Kidney (tissue), 14 donors: ENCODE measurements around the gene HAGH. TPM values are rescaled to one million over a fixed set of nuclear protein-coding genes. Genes with fewer than 3 reads are reported as not detected.

Experiments used
- DNase-seq, 5 donors: peaks; one replicate each; pipeline ENCODE4 v3.0.0-alpha.2; 2013 to 2020
- FAIRE-seq: peaks from 2 replicates; lab custom pipeline; 2012; peaks lifted over from hg19 to GRCh38; lab: Jason Lieb, UNC
- H3K27ac ChIP-seq, 2 donors: one replicate each; pipeline ENCODE4 v1.7.0; 2013; ENCODE audit warnings: low read depth in 2 of 2, low read length in 2 of 2, inconsistent platforms in 1 of 2
- H3K27me3 ChIP-seq: one replicate; pipeline ENCODE4 v1.7.1; 2013; ENCODE audit warnings: low read length, inconsistent platforms; ENCODE audit not compliant: control insufficient read depth, insufficient read depth
- H3K36me3 ChIP-seq, 3 donors: one replicate each; pipeline versions ENCODE4 v1.7.0 to v1.7.1; 2013; ENCODE audit warnings: low read length in 3 of 3, control low read depth in 1 of 3, inconsistent platforms in 1 of 3; ENCODE audit not compliant: insufficient read depth in 3 of 3, control insufficient read depth in 2 of 3
- H3K4me1 ChIP-seq, 3 donors: one replicate each; pipeline versions ENCODE4 v1.7.0 to v1.7.1; 2013; ENCODE audit warnings: low read length in 3 of 3, inconsistent platforms in 1 of 3, low read depth in 1 of 3; ENCODE audit not compliant: control insufficient read depth in 2 of 3, insufficient read depth in 2 of 3
- H3K4me3 ChIP-seq, 3 donors: one replicate each; pipeline versions ENCODE4 v1.7.0 to v1.8.1; 2013; ENCODE audit warnings: low read length in 3 of 3, control low read depth in 1 of 3, inconsistent platforms in 1 of 3
- H3K9ac ChIP-seq, 3 donors: one replicate each; pipeline versions ENCODE4 v1.7.0 to v1.7.1; 2013; ENCODE audit warnings: low read length in 3 of 3, control low read depth in 1 of 3, inconsistent platforms in 1 of 3
- H3K9me3 ChIP-seq, 3 donors: one replicate each; pipeline versions ENCODE4 v1.7.0 to v1.7.1; 2013; ENCODE audit warnings: low read length in 3 of 3, control low read depth in 1 of 3, inconsistent platforms in 1 of 3; ENCODE audit not compliant: control insufficient read depth in 2 of 3, insufficient read depth in 1 of 3
- CTCF ChIP-seq: IDR thresholded peaks from 3 replicates; pipeline ENCODE4 v1.5.1; 2012; ENCODE audit warnings: mild to moderate bottlenecking, moderate library complexity, borderline replicate concordance; ENCODE audit not compliant: insufficient read depth; ENCODE audit errors: extremely low read depth
- intact Hi-C: fragments of 100-400 bp; cut with DNase I; formaldehyde crosslinking; loops from one replicate; pipeline ENCODE4 v1.11.1; 2022
- polyA plus RNA-seq: library from polyadenylated mRNA; stranded (reverse); fragments of 350-450 nt; fragmentation: Illumina TruSeq; extraction: RNeasy Lipid Tissue Mini Kit (QIAGEN cat#74804); gene quantifications from one replicate; pipeline ENCODE4 v1.2.3, GENCODE V29; 2014; ENCODE audit warnings: low read depth, low replicate concordance; ENCODE audit not compliant: insufficient read depth
- total RNA-seq: library from RNA; stranded (reverse); fragmentation: NEBNext Ultra II Directional; extraction: Animal tissue kit (Norgen Biotek cat#: 25700); gene quantifications from one replicate; pipeline ENCODE4 v1.2.1, GENCODE V29; 2021
- donor health status: control.
- donor health status: control.
- donor health status: control.
- donor health status: control.
- donor health status: control.
- donor health status: DM: yes; HTN: yes; CAD: no.
- donor health status: Normal renal cell carcinoma (clear cell type).

The HAGH gene
- total and polyA plus RNA-seq, 2 donors from 2014 or later = 48.1 to 258 TPM

- Histone ChIP-seq H3K4me1 (peaks cover 0 to 16% (median 12%) of the 10 kb centered on the region in 3 donors), H3K9ac (peak overlapping the region in 2 of 3 donors; percentile 29 to 58), H3K27me3 (no peaks in the 10 kb centered on the region), H3K9me3 (no peaks in the 10 kb centered on the region), H3K4me3 (peak overlapping the region; percentile 51 to 88 (median 66)), H3K27ac (peak overlapping the region; percentile 32 to 71), H3K36me3 (peaks cover 2 to 5% (median 3%) of the 10 kb centered on the region in 3 donors)
- intact Hi-C loops = no loop called here
- no peak for TF ChIP-seq CTCF
- no peak for FAIRE-seq
- DNase-seq = peak in 4 of 5 donors; percentile 49 to 81 (median 70)
Measured at GRCh38 chr16:1781758-1782407, 44.7 kb downstream of the HAGH start.

GRCh38 chr16:1781254-1781653, 45.4 kb downstream of the HAGH start:
- peak in 1 of 5 donors; percentile 50 for DNase-seq
- peaks cover 2 to 5% (median 4%) of the 10 kb centered on the region in 3 donors for H3K36me3 ChIP-seq
- peak overlapping the region; percentile 51 to 88 (median 66) for H3K4me3 ChIP-seq
- intact Hi-C loops = no loop called here
- no peaks in the 10 kb centered on the region for H3K27me3 ChIP-seq
- H3K27ac ChIP-seq = no peak overlapping the region
- H3K9me3 ChIP-seq = no peaks in the 10 kb centered on the region
- H3K4me1 ChIP-seq = peaks cover 0 to 16% (median 12%) of the 10 kb centered on the region in 3 donors
- no peak for TF ChIP-seq CTCF
- peak overlapping the region in 1 of 3 donors; percentile 58 for H3K9ac ChIP-seq
- no peak for FAIRE-seq

- Histone ChIP-seq H3K36me3 (peaks cover 2 to 5% (median 4%) of the 10 kb centered on the region in 3 donors), H3K9ac (no peak overlapping the region), H3K4me3 (peak overlapping the region in 2 of 3 donors; percentile 30 to 88), H3K27me3 (no peaks in the 10 kb centered on the region), H3K9me3 (no peaks in the 10 kb centered on the region), H3K4me1 (peaks cover 0 to 16% (median 12%) of the 10 kb centered on the region in 3 donors), H3K27ac (no peak overlapping the region)
- TF ChIP-seq CTCF = no peak
- intact Hi-C loops = no loop called here
- no peak for DNase-seq
- FAIRE-seq = no peak
Measured at GRCh38 chr16:1780677-1781072, 46.0 kb downstream of the HAGH start.
